Retinal pigment epithelial cell (primary cell): ENCODE results near the gene NBPF15.
"Not testable (repeated sequence)": the region's sequence is repeated elsewhere in the genome, so short reads cannot be mapped to it uniquely, and the experiment has no call there.

Source experiments
- DNase-seq: peaks from one replicate; pipeline ENCODE4 v3.0.0-alpha.2; 2010; ENCODE audit warnings: low read depth
- H3K4me3 ChIP-seq: 2 replicates; pipeline ENCODE4 v1.5.1; 2011; ENCODE audit warnings: mild to moderate bottlenecking, low read length, control low read depth, moderate library complexity
- CTCF ChIP-seq: conservative IDR thresholded peaks from 2 replicates; pipeline ENCODE4 v1.5.1; 2011; ENCODE audit warnings: low read depth, low read length, control low read depth, inconsistent platforms

The NBPF15 gene

GRCh38 chr1:144461136-144461759 is at the start of gene NBPF15:
NBPF15 (minus strand) TSS chr1:144461669; CDS start chr1:144440003, 21,666 bp downstream.
- not testable (repeated sequence) for DNase-seq
- peak within 1 kb of the TSS; percentile 61 for H3K4me3 ChIP-seq

GRCh38 chr1:144496429-144496828 is 35.0 kb upstream of the NBPF15 start:
- not testable (repeated sequence) for H3K4me3 ChIP-seq, DNase-seq

- DNase-seq, H3K4me3 ChIP-seq: not testable (repeated sequence)
Measured at GRCh38 chr1:144494130-144494529, 32.7 kb upstream of the NBPF15 start.

GRCh38 chr1:144490394-144490793 is 28.9 kb upstream of the NBPF15 start:
- H3K4me3 ChIP-seq, DNase-seq: not testable (repeated sequence)

- H3K4me3 ChIP-seq, DNase-seq: not testable (repeated sequence)
Measured at GRCh38 chr1:144487002-144487401, 25.5 kb upstream of the NBPF15 start.

GRCh38 chr1:144485048-144485993 is 23.9 kb upstream of the NBPF15 start:
- not testable (repeated sequence) for DNase-seq, H3K4me3 ChIP-seq

GRCh38 chr1:144473897-144474296 is 12.4 kb upstream of the NBPF15 start:
- not testable (repeated sequence) for DNase-seq, H3K4me3 ChIP-seq

- DNase-seq, H3K4me3 ChIP-seq: not testable (repeated sequence)
Measured at GRCh38 chr1:144471434-144471833, 10.0 kb upstream of the NBPF15 start.

GRCh38 chr1:144461778-144462177 is 309 bp upstream of the NBPF15 start:
- DNase-seq = not testable (repeated sequence)

GRCh38 chr1:144460686-144461085 is 783 bp downstream of the NBPF15 start:
- H3K4me3 ChIP-seq = peak overlapping the region; percentile 61
- not testable (repeated sequence) for DNase-seq

More at GRCh38 chr1:144461778-144462177, 309 bp upstream of the NBPF15 start:
- not testable (repeated sequence) for H3K4me3 ChIP-seq

GRCh38 chr1:144442402-144442801 is 19.1 kb downstream of the NBPF15 start:
- H3K4me3 ChIP-seq, DNase-seq: not testable (repeated sequence)

- TF ChIP-seq CTCF = peak; percentile 24
- H3K4me3 ChIP-seq, DNase-seq: not testable (repeated sequence)
Measured at GRCh38 chr1:144439737-144440136, 21.7 kb downstream of the NBPF15 start.

GRCh38 chr1:144418891-144419694 is 42.4 kb downstream of the NBPF15 start:
- peak; percentile 9 for DNase-seq
- H3K4me3 ChIP-seq = peak overlapping the region; percentile 49

- peak overlapping the region; percentile 42 for H3K4me3 ChIP-seq
- DNase-seq = not testable (repeated sequence)
Measured at GRCh38 chr1:144413404-144414118, 47.9 kb downstream of the NBPF15 start.

- H3K4me3 ChIP-seq = peak overlapping the region; percentile 42
- DNase-seq = peak; percentile 99
Measured at GRCh38 chr1:144412491-144413403, 48.7 kb downstream of the NBPF15 start.

GRCh38 chr1:144412068-144412471 is 49.4 kb downstream of the NBPF15 start:
- peak overlapping the region; percentile 19 for H3K4me3 ChIP-seq

More at GRCh38 chr1:144412068-144412471, 49.4 kb downstream of the NBPF15 start:
- DNase-seq = peak; percentile 50
